ENCODE results near the gene TTLL1. TPM values are rescaled to one million over a fixed set of nuclear protein-coding genes. Genes with fewer than 3 reads are reported as not detected.
"Not testable (repeated sequence)": the region's sequence is repeated elsewhere in the genome, so short reads cannot be mapped to it uniquely, and the experiment has no call there.

TTLL1 gene
- total and polyA plus RNA-seq, 2 donors from 2014 or later = 8.4 to 11.5 TPM

- peak overlapping the region in 1 of 3 donors; percentile 1 for H3K4me3 ChIP-seq (ENCODE audit: low read length in 3 of 3)
- peak overlapping the region; percentile 77 to 82 for H3K27ac ChIP-seq (ENCODE audit: low read depth in 2 of 2, low read length in 2 of 2)
- peaks cover 0 to 22% (median 18%) of the 10 kb centered on the region in 3 donors for H3K4me1 ChIP-seq (ENCODE audit: control insufficient read depth in 2 of 3, insufficient read depth in 2 of 3, low read depth in 1 of 3, low read length in 3 of 3)
- no peak for TF ChIP-seq CTCF (IDR thresholded peaks at IDR 0.05; ENCODE audit: borderline replicate concordance, extremely low read depth, insufficient read depth)
- peak overlapping the region in 1 of 3 donors; percentile 35 for H3K9ac ChIP-seq (ENCODE audit: low read length in 3 of 3)
- intact Hi-C loops (cut with DNase I) = no loop called here
- no peaks in the 10 kb centered on the region for H3K9me3 ChIP-seq (ENCODE audit: control insufficient read depth in 2 of 3, insufficient read depth in 1 of 3, low read length in 3 of 3)
- no peaks in the 10 kb centered on the region for H3K27me3 ChIP-seq (ENCODE audit: control insufficient read depth, insufficient read depth, low read length)
- DNase-seq (no peak), FAIRE-seq (no peak)
- no peaks in the 10 kb centered on the region for H3K36me3 ChIP-seq (ENCODE audit: control insufficient read depth in 2 of 3, insufficient read depth in 3 of 3, low read length in 3 of 3)
Measured at GRCh38 chr22:43017525-43018460, 71.4 kb downstream of the TTLL1 start.

- H3K36me3 ChIP-seq (ENCODE audit: control insufficient read depth in 2 of 3, insufficient read depth in 3 of 3, low read length in 3 of 3); DNase-seq; intact Hi-C loops (cut with DNase I); H3K9ac ChIP-seq (ENCODE audit: low read length in 3 of 3); H3K9me3 ChIP-seq (ENCODE audit: control insufficient read depth in 2 of 3, insufficient read depth in 1 of 3, low read length in 3 of 3); H3K27ac ChIP-seq (ENCODE audit: low read depth in 2 of 2, low read length in 2 of 2); FAIRE-seq; H3K4me3 ChIP-seq (ENCODE audit: low read length in 3 of 3); H3K27me3 ChIP-seq (ENCODE audit: control insufficient read depth, insufficient read depth, low read length): not testable (repeated sequence)
- peaks cover 0 to 25% (median 18%) of the 10 kb centered on the region in 3 donors for H3K4me1 ChIP-seq (ENCODE audit: control insufficient read depth in 2 of 3, insufficient read depth in 2 of 3, low read depth in 1 of 3, low read length in 3 of 3)
Measured at GRCh38 chr22:43016150-43016549, 73.0 kb downstream of the TTLL1 start.

GRCh38 chr22:43015677-43016042 is 73.5 kb downstream of the TTLL1 start:
- Histone ChIP-seq H3K4me3 (ENCODE audit: low read length in 3 of 3) (peak overlapping the region; percentile 75 to 76 (median 75)), H3K9me3 (ENCODE audit: control insufficient read depth in 2 of 3, insufficient read depth in 1 of 3, low read length in 3 of 3) (no peaks in the 10 kb centered on the region), H3K36me3 (ENCODE audit: control insufficient read depth in 2 of 3, insufficient read depth in 3 of 3, low read length in 3 of 3) (no peaks in the 10 kb centered on the region), H3K27me3 (ENCODE audit: control insufficient read depth, insufficient read depth, low read length) (no peaks in the 10 kb centered on the region), H3K9ac (ENCODE audit: low read length in 3 of 3) (peak overlapping the region in 1 of 3 donors; percentile 75), H3K27ac (ENCODE audit: low read depth in 2 of 2, low read length in 2 of 2) (peak overlapping the region in 1 of 2 donors; percentile 78), H3K4me1 (ENCODE audit: control insufficient read depth in 2 of 3, insufficient read depth in 2 of 3, low read depth in 1 of 3, low read length in 3 of 3) (peaks cover 0 to 28% (median 23%) of the 10 kb centered on the region in 3 donors)
- intact Hi-C loops (cut with DNase I) = no loop called here
- DNase-seq (no peak), FAIRE-seq (no peak)
- TF ChIP-seq CTCF (IDR thresholded peaks at IDR 0.05; ENCODE audit: borderline replicate concordance, extremely low read depth, insufficient read depth) = no peak
